GM19035 (cell line): ENCODE data around the gene FGF7.
A peak's percentile ranks its signal among the peaks of the same experiment; 100 is the strongest.
"Not testable (repeated sequence)": the region's sequence is repeated elsewhere in the genome, so short reads cannot be mapped to it uniquely, and the experiment has no call there.

Source experiments
- ATAC-seq: cut with Tn5 transposase; IDR thresholded peaks from one replicate; pipeline ENCODE4 v1.9.1; 2021; ENCODE audit not compliant: unreplicated experiment

The FGF7 gene

GRCh38 chr15:49438962-49439631 lies 16.1 kb downstream of the FGF7 start:
- ATAC-seq: peak; percentile 76

- no peak for ATAC-seq
These were observed 16.8 kb downstream of the FGF7 start for GRCh38 chr15:49439678-49440395.

GRCh38 chr15:49441356-49441755 lies 18.3 kb downstream of the FGF7 start:
- no peak for ATAC-seq

GRCh38 chr15:49441816-49442215 lies 18.8 kb downstream of the FGF7 start:
- no peak for ATAC-seq

- no peak for ATAC-seq
These were observed 29.6 kb downstream of the FGF7 start for GRCh38 chr15:49452595-49452994.

- no peak for ATAC-seq
These were observed 33.1 kb downstream of the FGF7 start for GRCh38 chr15:49456166-49456565.

- no peak for ATAC-seq
These were observed 35.1 kb downstream of the FGF7 start for GRCh38 chr15:49458145-49458544.

- no peak for ATAC-seq
These were observed 37.4 kb downstream of the FGF7 start for GRCh38 chr15:49460411-49460941.

- ATAC-seq: no peak
These were observed 39.3 kb downstream of the FGF7 start for GRCh38 chr15:49462232-49462844.

GRCh38 chr15:49464522-49464921 lies 41.5 kb downstream of the FGF7 start:
- no peak for ATAC-seq

- no peak for ATAC-seq
These were observed 43.1 kb downstream of the FGF7 start for GRCh38 chr15:49466119-49466518.

- no peak for ATAC-seq
These were observed 44.9 kb downstream of the FGF7 start for GRCh38 chr15:49467746-49468480.

- no peak for ATAC-seq
These were observed 45.4 kb downstream of the FGF7 start for GRCh38 chr15:49468481-49468839.

- not testable (repeated sequence) for ATAC-seq
These were observed 48.2 kb downstream of the FGF7 start for GRCh38 chr15:49471248-49471647.

GRCh38 chr15:49471733-49472132 lies 48.7 kb downstream of the FGF7 start:
- peak; percentile 86 for ATAC-seq

- ATAC-seq: no peak
These were observed 49.3 kb downstream of the FGF7 start for GRCh38 chr15:49472338-49472737.

GRCh38 chr15:49473031-49473430 lies 50.0 kb downstream of the FGF7 start:
- no peak for ATAC-seq

- not testable (repeated sequence) for ATAC-seq
These were observed 55.0 kb downstream of the FGF7 start for GRCh38 chr15:49478021-49478420.

- not testable (repeated sequence) for ATAC-seq
These were observed 55.9 kb downstream of the FGF7 start for GRCh38 chr15:49478982-49479381.

GRCh38 chr15:49485401-49485800 lies 62.4 kb downstream of the FGF7 start:
- ATAC-seq: not testable (repeated sequence)

- ATAC-seq: no peak
These were observed 67.9 kb downstream of the FGF7 start for GRCh38 chr15:49490966-49491365.
